CD4-positive, alpha-beta T cell treated with Interleukin-21 for 1 hour (primary cell): Measurements from ENCODE around the gene KLHL22.
"Not testable (repeated sequence)": the region's sequence is repeated elsewhere in the genome, so short reads cannot be mapped to it uniquely, and the experiment has no call there.

Source experiments
- DNase-seq: peaks from one replicate; pipeline ENCODE4 v3.0.0-alpha.2; 2020

KLHL22 gene

GRCh38 chr22:20395907-20396287 is 99.7 kb downstream of the KLHL22 start:
- DNase-seq: no peak

GRCh38 chr22:20395181-20395906 is 100.3 kb downstream of the KLHL22 start:
- DNase-seq: no peak

- DNase-seq: peak; percentile 88
Measured at GRCh38 chr22:20393705-20394476, 101.7 kb downstream of the KLHL22 start, which contains the start of gene ZNF74. Gene ZNF74, plus strand, starts transcription at chr22:20394151. Its CDS starts 478 bp downstream, at chr22:20394629.

- DNase-seq: no peak
Measured at GRCh38 chr22:20392983-20393704, 102.5 kb downstream of the KLHL22 start.

- DNase-seq: not testable (repeated sequence)
Measured at GRCh38 chr22:20392365-20392881, 103.2 kb downstream of the KLHL22 start.
